Natural killer cell (primary cell): ENCODE data around the gene OSBP2. TPM values are rescaled to one million over a fixed set of nuclear protein-coding genes. Genes with fewer than 3 reads are reported as not detected.

Source experiments
- ATAC-seq, 3 donors: fragments of 150-1000 bp in 2 of 3; fragments of 200-7000 bp in 1 of 3; cut with Tn5 transposase; 1 replicate in 1 of 3; 2 replicates in 2 of 3; pipeline ENCODE4 v1.10.0; 2021; ENCODE audit warnings: mild to moderate bottlenecking in 2 of 3, moderate library complexity in 2 of 3
- DNase-seq, 2 donors: peaks; one replicate each; pipeline versions ENCODE4 v3.0.0 to v3.0.0-alpha.2; 2013 to 2021; ENCODE audit warnings: mixed read lengths in 1 of 2
- H3K27ac ChIP-seq: one replicate; pipeline ENCODE4 v1.5.1; 2013; ENCODE audit warnings: mild to moderate bottlenecking, low read length
- H3K27me3 ChIP-seq: one replicate; pipeline ENCODE4 v1.6.1; 2013; ENCODE audit warnings: low read length; ENCODE audit not compliant: control insufficient read depth, insufficient read depth
- H3K36me3 ChIP-seq: one replicate; pipeline ENCODE4 v1.6.1; 2013; ENCODE audit warnings: low read length; ENCODE audit not compliant: control insufficient read depth, insufficient read depth
- H3K4me1 ChIP-seq: one replicate; pipeline ENCODE4 v1.6.1; 2013; ENCODE audit warnings: low read length; ENCODE audit not compliant: control insufficient read depth, insufficient read depth
- H3K4me3 ChIP-seq: one replicate; pipeline ENCODE4 v1.5.1; 2013; ENCODE audit warnings: low read length
- H3K9me3 ChIP-seq: one replicate; pipeline ENCODE4 v1.6.1; 2013; ENCODE audit warnings: low read length; ENCODE audit not compliant: control insufficient read depth, insufficient read depth
- H3K27ac Mint-ChIP-seq, 2 donors: one replicate each; pipeline ENCODE4 v1.8.0; 2022; ENCODE audit warnings: mild to moderate bottlenecking in 2 of 2, mixed read lengths in 2 of 2, moderate library complexity in 1 of 2
- H3K27me3 Mint-ChIP-seq, 2 donors: one replicate each; pipeline ENCODE4 v1.8.0; 2022; ENCODE audit warnings: low read depth in 2 of 2, mixed read lengths in 2 of 2
- H3K36me3 Mint-ChIP-seq: one replicate; pipeline ENCODE4 v1.8.0; 2022; ENCODE audit warnings: mixed read lengths
- H3K4me1 Mint-ChIP-seq, 2 donors: one replicate each; pipeline ENCODE4 v1.8.0; 2022; ENCODE audit warnings: mixed read lengths in 2 of 2
- H3K4me3 Mint-ChIP-seq: one replicate; pipeline ENCODE4 v1.8.0; 2022; ENCODE audit warnings: mild to moderate bottlenecking, moderate library complexity, mixed read lengths
- H3K9me3 Mint-ChIP-seq, 2 donors: one replicate each; pipeline ENCODE4 v1.8.0; 2022; ENCODE audit warnings: mixed read lengths in 2 of 2
- WGBS: methylation state at CpG from one replicate; pipeline ENCODE4 v1.1.7; 2013; ENCODE audit warnings: missing lambda C conversion rate; ENCODE audit not compliant: insufficient coverage; 5-methylcytosine and 5-hydroxymethylcytosine counted together
- intact Hi-C: fragments of 100-400 bp; cut with micrococcal nuclease; formaldehyde crosslinking; loops from one replicate; pipeline ENCODE4 v1.14.2; 2022
- total RNA-seq, 4 donors: library from RNA; stranded (reverse); fragments of 120-200 nt in 1 of 4; gene quantifications; one replicate each; pipeline versions ENCODE4 v1.2.3 to v1.2.4, GENCODE V29; 2013 to 2022
- TF ChIP-seq, protein P1 (sequence below): fragments of 200-600 bp; IDR thresholded peaks from one replicate; pipeline ENCODE4 v1.8.0; 2022; ENCODE audit warnings: antibody characterized with exemption

OSBP2 gene
- total RNA-seq, 3 donors from 2014 or later (not counting 1 experiment from before 2014, with no cell fraction given) = 0.65 to 1.2 (median 0.79) TPM

- no peaks in the 10 kb centered on the region for H3K4me1 Mint-ChIP-seq
- no peak overlapping the region for H3K4me3 Mint-ChIP-seq
- H3K27me3 ChIP-seq = peaks cover under 1% of the 10 kb centered on the region
- no peaks in the 10 kb centered on the region for H3K36me3 Mint-ChIP-seq
- no peaks in the 10 kb centered on the region for H3K9me3 Mint-ChIP-seq
- no peaks in the 10 kb centered on the region for H3K36me3 ChIP-seq
- TF ChIP-seq, protein P1, sequence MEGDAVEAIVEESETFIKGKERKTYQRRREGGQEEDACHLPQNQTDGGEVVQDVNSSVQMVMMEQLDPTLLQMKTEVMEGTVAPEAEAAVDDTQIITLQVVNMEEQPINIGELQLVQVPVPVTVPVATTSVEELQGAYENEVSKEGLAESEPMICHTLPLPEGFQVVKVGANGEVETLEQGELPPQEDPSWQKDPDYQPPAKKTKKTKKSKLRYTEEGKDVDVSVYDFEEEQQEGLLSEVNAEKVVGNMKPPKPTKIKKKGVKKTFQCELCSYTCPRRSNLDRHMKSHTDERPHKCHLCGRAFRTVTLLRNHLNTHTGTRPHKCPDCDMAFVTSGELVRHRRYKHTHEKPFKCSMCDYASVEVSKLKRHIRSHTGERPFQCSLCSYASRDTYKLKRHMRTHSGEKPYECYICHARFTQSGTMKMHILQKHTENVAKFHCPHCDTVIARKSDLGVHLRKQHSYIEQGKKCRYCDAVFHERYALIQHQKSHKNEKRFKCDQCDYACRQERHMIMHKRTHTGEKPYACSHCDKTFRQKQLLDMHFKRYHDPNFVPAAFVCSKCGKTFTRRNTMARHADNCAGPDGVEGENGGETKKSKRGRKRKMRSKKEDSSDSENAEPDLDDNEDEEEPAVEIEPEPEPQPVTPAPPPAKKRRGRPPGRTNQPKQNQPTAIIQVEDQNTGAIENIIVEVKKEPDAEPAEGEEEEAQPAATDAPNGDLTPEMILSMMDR = no peak
- intact Hi-C loops = no loop called here
- H3K27ac Mint-ChIP-seq = no peak overlapping the region
- no peaks in the 10 kb centered on the region for H3K9me3 ChIP-seq
- DNase-seq (no peak), ATAC-seq (no peak)
- peaks cover 6 to 11% of the 10 kb centered on the region in 2 donors for H3K27me3 Mint-ChIP-seq
- no peaks in the 10 kb centered on the region for H3K4me1 ChIP-seq
- H3K27ac ChIP-seq = no peak overlapping the region
- 43% methylated on average over 1 of the region's 2 CpGs for WGBS
- H3K4me3 ChIP-seq = no peak overlapping the region
These were observed 100.4 kb downstream of the OSBP2 start for GRCh38 chr22:30795118-30795517.

GRCh38 chr22:30801695-30802094 is 107.0 kb downstream of the OSBP2 start:
- Histone ChIP-seq H3K36me3 (no peaks in the 10 kb centered on the region), H3K4me1 (peaks cover 6% of the 10 kb centered on the region), H3K4me3 (no peak overlapping the region), H3K9me3 (no peaks in the 10 kb centered on the region), H3K27me3 (peaks cover 23% of the 10 kb centered on the region), H3K27ac (no peak overlapping the region)
- no peak overlapping the region for H3K27ac Mint-ChIP-seq
- H3K9me3 Mint-ChIP-seq = no peaks in the 10 kb centered on the region
- 88% methylated on average over 2 of the region's 3 CpGs for WGBS
- TF ChIP-seq, protein P1 = no peak
- no peak overlapping the region for H3K4me3 Mint-ChIP-seq
- ATAC-seq = no peak
- no peaks in the 10 kb centered on the region for H3K36me3 Mint-ChIP-seq
- no peak for DNase-seq
- peaks cover 40 to 44% of the 10 kb centered on the region in 2 donors for H3K27me3 Mint-ChIP-seq
- intact Hi-C loops = no loop called here
- peaks cover 0 to 4% of the 10 kb centered on the region in 2 donors for H3K4me1 Mint-ChIP-seq

GRCh38 chr22:30802202-30803166 is 107.8 kb downstream of the OSBP2 start:
- Histone ChIP-seq H3K27ac (no peak overlapping the region), H3K4me3 (no peak overlapping the region), H3K9me3 (no peaks in the 10 kb centered on the region), H3K36me3 (no peaks in the 10 kb centered on the region), H3K27me3 (peaks cover 23% of the 10 kb centered on the region), H3K4me1 (peaks cover 6% of the 10 kb centered on the region)
- peak; percentile 78 to 98 (median 98) for ATAC-seq
- H3K27me3 Mint-ChIP-seq = peaks cover 37 to 44% of the 10 kb centered on the region in 2 donors
- H3K4me3 Mint-ChIP-seq = no peak overlapping the region
- no peak overlapping the region for H3K27ac Mint-ChIP-seq
- H3K36me3 Mint-ChIP-seq = no peaks in the 10 kb centered on the region
- TF ChIP-seq, protein P1 = no peak
- H3K4me1 Mint-ChIP-seq = peaks cover 0 to 4% of the 10 kb centered on the region in 2 donors
- intact Hi-C loops = no loop called here
- peak; percentile 43 to 78 for DNase-seq
- no peaks in the 10 kb centered on the region for H3K9me3 Mint-ChIP-seq
- WGBS = 5% methylated on average over 85 of the region's 85 CpGs
